CD4-positive, alpha-beta T cell treated with Interleukin-1 beta for 1 hour (primary cell): ENCODE results near the gene LRRC27.
A peak's percentile ranks its signal among the peaks of the same experiment; 100 is the strongest.
"Not testable (repeated sequence)": the region's sequence is repeated elsewhere in the genome, so short reads cannot be mapped to it uniquely, and the experiment has no call there.

Experiments
- DNase-seq, 2 donors: peaks; one replicate each; pipeline ENCODE4 v3.0.0-alpha.2; 2020 to 2022

The LRRC27 gene

DNA sequence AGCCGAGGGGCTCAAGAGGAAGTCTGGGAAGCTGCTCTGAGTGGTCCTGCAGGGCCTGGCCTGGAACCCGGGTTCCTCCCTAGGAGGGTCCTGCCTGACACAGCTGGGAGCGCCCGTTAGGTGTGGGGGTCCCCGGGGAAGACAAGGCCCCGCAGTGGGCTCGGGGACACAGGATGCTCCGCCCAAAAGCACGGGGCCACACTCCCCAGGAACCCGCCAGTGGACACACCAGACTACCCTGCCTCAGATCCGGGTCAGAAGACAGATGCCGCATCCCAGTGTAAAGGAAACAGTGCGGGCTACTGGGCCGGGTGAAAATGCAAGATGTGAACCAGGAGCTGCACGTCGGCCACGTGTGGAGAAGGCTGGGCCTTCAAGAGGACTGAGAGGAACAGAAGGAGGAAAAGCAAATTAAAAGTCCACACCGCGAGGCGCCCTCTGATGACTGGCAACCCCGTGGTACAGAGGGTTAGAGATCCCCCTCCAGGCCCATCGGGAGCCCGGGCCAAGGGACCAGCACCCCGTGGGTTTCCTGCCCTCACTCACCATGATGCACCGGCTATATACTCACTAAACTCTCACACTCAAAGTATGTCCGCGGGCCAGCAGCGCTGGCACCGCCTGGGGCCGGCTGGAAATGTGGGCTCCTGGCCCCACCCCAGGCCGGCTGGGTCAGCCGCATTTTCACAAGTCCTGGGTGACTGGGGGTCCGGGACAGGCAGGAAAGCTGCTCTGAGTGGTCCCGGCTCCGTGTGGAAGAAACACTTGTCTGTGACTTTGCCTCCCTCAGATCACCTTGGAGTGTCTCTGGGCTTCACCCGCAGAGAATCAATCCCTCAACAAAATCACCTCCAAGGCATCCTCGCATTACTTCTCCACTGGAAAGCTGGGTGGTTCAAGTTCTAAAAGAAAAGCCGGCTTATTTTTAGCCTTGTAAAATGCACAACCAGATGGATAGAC lies 30.3 kb upstream of the LRRC27 start:
- no peak for DNase-seq

- no peak for DNase-seq
Measured at GRCh38 chr10:132302421-132303310, 29.3 kb upstream of the LRRC27 start.

- no peak for DNase-seq
Measured at GRCh38 chr10:132303361-132304115, 28.5 kb upstream of the LRRC27 start.

DNA sequence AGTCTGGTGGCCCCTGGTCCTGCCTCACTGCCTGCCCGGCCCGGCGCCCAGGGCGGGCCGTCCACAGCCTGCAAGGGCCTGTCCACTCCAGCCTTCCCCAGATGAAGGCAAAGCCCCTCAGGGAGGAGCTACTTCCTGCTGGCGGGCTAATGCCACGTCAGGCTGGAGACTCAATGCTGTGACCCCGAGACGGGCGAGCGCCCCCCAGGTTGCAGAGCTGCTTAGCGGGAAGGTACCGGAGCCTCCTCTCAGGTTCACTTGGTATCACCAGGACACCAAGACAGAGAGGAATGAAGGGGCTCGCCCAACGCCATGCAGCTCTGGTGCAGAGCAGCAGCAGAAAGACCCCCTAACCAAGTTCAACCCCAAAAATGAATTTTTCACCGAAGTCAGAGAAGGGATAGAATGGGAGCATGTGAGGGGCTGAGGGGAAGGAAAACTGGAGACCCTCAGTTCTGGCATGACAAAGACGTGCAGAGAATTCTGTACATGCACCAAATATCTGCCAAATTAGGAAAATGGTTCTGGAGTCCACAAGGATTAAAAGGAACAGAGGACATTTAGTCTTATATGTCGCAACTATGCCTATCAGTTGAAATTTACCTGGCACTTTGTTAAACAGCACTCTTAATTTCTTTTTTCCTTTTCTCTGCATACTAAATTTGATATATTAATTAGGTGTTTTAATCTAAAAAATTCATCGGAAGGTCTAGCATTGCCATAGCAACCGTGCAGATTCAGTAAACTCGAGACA lies 27.1 kb upstream of the LRRC27 start:
- DNase-seq: no peak

GRCh38 chr10:132305654-132306342 lies 26.2 kb upstream of the LRRC27 start:
- DNase-seq: no peak

GRCh38 chr10:132306343-132306685 lies 25.7 kb upstream of the LRRC27 start:
- DNase-seq: no peak

DNA sequence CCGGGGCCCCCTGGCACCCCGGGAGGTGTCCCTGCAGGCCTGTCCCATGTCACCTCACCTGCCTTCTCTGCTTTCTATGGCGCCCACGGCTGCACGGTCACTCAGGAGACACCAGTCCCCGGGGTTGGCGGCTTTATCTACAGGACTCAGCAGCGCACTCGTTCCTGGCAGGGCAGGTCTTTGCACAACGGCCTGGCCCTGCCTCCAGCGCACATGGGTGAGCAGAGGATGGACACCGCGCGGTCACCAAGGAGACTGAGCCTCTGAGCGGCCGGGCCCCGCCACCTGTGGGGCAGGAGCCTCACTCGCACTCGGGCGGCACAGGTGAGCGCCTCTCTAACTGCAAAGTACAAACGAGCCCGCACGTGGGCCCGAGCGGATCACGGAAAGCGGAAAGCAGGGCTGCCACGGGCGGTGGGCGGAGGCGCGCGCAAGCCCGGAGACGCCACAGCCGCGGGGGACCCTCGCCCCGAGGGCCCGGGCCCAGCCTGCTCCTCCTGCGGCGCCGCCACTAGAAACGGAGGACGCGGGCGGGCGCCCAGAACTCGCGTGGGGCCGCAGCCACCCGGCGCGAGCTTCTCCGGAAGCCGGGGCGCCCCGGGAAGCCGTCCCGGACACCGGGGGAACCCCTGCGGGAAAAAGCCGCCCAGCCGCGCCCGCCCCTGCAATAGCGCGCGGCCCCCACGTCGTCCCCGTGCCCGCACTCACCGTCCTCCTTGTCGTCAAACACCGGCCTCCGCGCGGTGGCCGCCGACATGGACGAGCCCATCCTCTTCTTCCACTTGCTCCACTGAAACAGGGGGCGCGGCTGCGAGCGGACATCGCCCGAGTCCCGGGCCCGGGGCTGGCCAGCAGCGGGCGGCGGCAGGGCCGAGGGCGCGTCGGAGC lies 24.9 kb upstream of the LRRC27 start:
- DNase-seq: peak; percentile 23 to 34

DNA sequence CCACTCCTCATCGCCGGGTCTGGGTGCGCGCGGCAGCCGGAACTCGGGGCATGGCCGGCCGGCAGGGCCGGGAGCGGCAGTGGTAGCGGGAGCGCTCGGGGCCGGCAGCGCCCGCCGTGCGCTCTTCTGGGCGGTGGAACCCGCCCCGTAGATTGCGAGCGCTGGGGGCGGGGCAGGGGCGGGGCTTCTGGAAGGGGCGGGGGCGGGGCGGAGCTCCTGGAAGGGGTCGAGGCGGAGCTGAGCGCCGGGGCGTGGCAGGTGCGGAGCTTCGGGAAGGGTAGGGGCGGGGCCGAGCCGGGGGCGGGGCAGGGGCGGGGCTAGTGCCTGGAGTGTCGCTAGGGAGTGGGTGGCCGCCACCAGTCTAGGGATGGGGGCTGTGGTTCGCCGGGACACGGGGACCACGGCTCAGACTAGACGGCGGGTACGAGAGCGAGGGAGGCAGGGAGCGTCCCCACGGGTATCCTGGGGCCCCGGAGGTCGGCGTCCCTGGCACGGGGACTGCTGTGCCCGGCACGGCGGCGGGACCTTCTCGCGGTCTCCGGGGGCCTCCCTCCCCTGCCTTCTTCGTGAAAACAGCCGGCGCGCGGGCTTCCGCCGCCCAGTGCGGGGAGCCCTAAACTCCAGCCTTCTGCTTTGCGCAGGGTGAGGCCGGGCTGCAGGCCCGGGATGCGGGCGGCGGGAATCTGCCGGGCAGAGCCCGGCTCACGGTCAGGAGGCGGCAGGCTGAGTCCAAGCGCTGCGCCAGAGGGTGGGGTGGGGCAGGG lies 24.0 kb upstream of the LRRC27 start, which contains the start of gene STK32C:
TSS of gene STK32C (minus strand) at position 128 of the 764 bp plus-strand sequence. CDS start at position 11, 117 bp downstream.
- DNase-seq: peak; percentile 92

DNA sequence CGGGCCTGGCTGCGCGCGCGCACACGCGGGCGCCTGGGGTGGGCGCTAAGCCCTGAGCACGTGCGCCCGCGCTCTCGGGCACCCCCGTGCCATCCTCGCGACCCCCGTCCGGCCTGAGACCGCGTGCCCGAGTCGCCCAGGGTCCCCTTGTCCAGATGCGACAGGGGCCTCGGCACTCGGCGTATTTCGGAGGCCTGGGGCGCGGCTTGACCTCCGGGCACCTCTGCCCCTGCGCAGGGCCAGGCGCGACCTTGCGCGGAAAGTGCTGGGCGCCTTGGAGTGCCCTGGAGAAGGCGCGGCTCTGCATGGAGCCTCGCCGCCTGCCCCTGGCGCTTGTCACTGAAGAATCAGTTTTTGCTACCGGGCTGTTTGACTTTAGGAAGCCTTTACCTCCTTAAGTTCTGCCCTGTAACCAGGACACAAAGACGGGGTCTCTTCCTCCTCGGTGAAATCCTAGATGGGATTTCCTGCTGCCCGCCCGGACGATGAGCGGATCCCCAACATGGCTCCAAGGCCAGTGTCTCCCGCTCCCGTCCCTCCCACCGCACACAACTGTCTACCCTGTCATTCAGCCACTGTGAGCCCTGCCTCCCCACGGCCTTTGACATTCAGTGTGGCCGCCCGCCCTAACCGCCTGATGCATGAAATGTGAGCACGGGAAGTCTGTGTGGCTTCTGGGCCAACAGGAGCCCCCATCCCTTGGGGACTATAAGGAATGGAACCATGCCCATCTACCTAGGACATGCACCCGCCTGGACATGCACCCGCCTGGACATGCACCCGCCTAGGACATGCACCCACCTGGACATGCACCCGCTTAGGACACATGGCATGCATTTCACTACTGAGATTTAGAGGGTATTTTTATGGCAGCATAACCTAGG lies 23.2 kb upstream of the LRRC27 start:
- peak in 1 of 2 donors; percentile 9 for DNase-seq

GRCh38 chr10:132309471-132309865 lies 22.5 kb upstream of the LRRC27 start:
- DNase-seq: no peak

- DNase-seq: no peak
Measured at GRCh38 chr10:132309879-132310591, 22.0 kb upstream of the LRRC27 start.

GRCh38 chr10:132310701-132311337 lies 21.2 kb upstream of the LRRC27 start:
- DNase-seq: no peak

GRCh38 chr10:132311338-132311939 lies 20.6 kb upstream of the LRRC27 start:
- DNase-seq: no peak

GRCh38 chr10:132313305-132313704 lies 18.7 kb upstream of the LRRC27 start:
- DNase-seq: no peak

DNA sequence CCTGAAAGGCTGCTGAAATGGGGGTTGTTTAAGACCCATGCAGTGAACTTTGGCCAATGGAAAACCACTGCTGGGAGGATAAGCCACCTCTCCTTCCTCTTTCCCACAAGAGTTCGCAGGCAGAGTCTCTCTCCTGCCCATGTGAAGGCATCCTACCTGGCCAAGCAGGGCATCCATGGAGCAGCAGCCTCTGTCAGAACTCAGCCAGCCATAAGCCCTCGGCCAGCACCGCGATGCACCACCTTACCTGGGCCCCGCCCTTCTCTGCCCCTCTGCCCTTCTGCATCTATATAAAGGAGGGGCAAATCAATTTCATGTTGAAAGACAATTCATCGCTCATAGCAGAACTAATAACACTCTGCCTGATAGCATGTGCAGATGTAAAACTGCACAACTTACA lies 18.1 kb upstream of the LRRC27 start:
- DNase-seq: no peak

DNA sequence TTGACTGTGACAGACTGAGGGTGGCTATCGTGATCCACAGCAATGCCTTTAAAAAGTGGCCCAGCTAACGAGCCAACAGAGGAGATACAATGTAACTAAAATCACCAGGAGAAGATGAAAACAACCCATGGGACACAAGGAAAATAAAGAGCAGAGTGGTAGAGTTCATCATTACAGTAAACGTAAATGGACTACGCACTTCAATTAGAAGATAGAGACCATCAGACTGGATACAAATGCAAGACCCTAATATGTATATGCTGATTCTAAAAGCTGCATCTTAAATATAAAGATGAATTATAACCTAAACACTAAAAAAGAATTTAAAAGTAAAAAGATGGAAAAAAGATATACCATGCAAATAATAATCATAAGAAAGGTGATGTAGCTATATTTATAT lies 17.7 kb upstream of the LRRC27 start:
- no peak for DNase-seq

DNA sequence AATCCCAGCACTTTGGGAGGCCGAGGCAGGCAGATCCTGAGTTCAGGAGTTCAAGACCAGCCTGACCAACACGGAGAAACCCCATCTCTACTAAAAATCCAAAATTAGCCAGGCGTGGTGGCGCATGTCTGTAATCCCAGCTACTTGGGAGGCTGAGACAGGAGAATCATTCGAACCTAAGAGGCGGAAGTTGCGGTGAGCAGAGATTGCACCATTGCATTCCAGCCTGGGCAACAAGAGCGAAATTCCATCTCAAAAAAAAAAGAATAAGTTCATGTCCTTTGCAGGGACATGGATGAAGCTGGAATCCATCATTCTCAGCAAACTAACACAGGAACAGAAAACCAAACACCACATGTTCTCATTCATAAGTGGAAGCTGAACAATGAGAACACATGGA lies 17.1 kb upstream of the LRRC27 start:
- DNase-seq: not testable (repeated sequence)
